C1 segment of cervical spinal cord (tissue), 14 donors: ENCODE measurements around the gene MAGED1.

Experiments used
- DNase-seq, 14 donors: peaks; one replicate each; lab custom pipeline; 2025; lab: John Stamatoyannopoulos, UW

MAGED1 gene, protein sequence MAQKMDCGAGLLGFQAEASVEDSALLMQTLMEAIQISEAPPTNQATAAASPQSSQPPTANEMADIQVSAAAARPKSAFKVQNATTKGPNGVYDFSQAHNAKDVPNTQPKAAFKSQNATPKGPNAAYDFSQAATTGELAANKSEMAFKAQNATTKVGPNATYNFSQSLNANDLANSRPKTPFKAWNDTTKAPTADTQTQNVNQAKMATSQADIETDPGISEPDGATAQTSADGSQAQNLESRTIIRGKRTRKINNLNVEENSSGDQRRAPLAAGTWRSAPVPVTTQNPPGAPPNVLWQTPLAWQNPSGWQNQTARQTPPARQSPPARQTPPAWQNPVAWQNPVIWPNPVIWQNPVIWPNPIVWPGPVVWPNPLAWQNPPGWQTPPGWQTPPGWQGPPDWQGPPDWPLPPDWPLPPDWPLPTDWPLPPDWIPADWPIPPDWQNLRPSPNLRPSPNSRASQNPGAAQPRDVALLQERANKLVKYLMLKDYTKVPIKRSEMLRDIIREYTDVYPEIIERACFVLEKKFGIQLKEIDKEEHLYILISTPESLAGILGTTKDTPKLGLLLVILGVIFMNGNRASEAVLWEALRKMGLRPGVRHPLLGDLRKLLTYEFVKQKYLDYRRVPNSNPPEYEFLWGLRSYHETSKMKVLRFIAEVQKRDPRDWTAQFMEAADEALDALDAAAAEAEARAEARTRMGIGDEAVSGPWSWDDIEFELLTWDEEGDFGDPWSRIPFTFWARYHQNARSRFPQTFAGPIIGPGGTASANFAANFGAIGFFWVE

DNA sequence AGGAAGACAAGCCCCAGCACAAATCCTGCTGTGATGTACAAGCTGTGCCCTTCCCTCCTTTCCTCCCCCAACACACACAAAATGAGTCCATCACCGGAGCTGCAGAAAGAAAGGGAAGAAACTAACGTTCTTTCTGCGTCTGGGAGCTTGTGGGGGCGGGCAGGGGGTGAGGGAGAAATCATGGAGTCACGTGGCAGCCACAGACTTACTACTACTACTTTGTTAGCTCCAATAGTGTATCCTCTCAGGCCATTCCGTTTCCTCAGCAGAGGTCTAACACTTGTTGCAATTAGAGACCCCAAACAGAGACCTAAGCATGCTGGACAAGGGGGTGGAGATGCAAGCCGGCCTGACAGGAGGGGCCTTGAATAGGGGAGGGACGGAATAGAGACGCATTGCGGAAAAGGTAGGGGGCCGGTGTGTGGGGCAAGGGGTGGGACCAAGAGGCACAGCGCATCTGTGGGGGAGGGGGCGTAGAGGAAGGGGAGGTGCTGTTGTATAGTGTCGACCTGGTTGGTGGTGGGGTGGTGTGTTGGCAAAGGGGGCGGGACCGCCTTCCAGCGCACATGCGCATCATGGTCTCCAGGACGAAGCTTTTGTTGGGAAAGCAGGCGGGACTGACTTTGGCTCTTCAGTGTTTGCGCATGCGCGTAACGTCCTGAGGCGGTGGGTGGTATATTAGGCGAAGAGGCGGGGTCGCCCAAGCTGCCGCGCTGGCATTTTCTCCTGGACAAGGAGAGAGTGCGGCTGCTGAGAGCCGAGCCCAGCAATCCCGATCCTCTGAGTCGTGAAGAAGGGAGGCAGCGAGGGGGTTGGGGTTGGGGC is at the start of gene MAGED1:
Gene MAGED1 (plus strand): TSS at position 703 of the 825 bp plus-strand sequence. CDS start 682 bp downstream, outside the sequence.
- peak in 13 of 14 donors; percentile 56 to 88 (median 76) for DNase-seq

DNA sequence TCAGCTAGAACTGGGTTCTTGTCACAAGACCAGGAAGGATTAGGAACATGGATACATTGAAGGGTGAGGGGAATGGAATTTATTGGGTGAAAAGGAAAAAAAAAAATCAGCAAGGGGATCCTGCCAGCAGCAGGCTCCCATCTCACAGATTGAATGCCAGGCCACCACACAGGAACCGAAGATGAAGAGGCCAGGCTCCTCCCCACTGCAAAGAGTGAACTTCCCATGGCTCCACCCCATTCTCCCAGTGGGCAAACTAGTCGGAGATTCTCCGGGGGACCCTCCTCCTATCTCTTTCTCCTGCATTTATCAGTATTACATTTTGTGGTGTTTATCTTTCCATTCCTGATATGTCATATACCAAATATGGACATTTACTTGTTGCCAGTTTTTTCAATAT is 46.0 kb upstream of the MAGED1 start:
- DNase-seq, result no peak

DNA sequence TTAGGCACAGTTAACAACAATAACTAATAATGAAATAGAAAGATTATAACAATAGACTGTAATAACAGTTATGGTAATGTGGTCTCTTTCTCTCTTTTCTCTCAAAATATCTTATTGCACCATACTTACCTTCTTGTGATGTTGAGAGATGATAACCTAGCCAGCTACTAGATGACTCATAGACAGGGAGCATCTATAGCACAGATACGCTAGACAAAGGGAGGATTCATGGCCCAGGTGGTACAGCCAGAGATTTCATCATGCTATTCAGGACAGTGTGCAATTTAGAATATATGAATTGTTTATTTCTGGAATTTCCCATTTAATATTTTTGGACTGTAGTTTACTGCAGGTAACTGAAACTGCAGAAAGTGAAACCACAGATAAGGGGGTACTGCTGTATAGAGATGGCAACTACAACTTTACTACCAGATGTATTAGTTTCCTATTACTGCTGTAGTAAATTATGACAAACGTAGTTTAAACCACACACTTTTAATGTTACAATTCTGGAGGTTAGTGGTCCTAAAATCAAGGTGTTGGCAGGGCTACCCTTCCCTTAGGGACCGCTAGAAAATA is 41.8 kb upstream of the MAGED1 start:
- no peak for DNase-seq

DNA sequence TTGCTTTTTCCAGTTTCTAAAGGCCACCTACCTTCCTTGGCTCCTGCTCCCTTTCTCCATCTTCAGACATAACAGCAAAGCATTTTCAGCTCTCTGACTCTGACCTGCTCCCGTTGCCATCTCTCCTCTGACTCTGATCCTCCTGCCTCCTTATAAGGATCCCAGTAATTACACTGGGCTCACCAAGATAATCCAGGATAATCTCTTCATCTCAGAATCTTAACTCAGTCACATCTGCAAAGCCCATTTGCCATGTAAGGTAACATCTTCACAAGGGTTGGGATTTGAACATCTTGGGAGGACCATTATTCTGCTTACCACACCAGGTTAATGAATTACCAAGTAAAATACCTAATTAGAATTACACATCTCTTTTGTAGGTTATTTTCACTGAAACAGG is 41.3 kb upstream of the MAGED1 start:
- no peak for DNase-seq

DNA sequence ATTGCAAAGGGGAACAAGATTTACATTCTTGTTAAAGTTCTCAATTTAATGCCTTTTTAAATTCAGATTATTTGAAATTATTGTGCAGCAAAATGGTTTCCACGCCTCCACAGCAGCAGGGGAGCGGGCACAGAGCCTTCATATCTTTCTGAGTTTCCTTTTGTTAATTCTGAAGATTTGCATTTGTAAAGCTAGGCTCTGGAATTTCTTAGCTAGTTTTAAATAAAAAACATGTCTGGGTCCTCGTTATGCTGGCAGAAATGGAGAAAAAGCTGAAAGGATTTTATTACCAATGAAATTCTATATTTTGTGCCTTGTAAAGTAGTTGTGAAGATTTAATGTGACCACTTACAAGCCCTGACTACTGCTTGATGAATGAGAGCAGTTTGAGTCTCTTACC is 40.8 kb upstream of the MAGED1 start:
- DNase-seq, result no peak

DNA sequence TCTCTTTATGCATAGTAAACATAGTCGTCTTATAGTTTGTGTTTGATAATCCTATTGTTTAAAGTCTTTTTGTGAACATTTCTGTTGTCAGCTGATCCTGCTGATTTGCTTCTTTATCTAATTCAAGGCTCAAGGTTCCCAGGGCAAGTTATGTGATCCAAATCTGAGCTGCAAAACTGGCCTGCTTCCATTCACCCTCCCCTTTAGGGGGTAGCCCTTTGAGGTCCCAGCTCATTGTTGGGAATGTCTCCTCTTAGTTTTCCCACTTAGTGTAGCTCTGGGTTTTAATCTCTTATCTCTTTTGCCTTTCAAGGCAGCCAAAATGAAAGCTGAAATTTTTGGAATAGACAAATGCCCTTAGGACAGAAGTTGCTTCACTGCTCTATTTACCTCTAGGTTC is 40.2 kb upstream of the MAGED1 start:
- no peak for DNase-seq

DNA sequence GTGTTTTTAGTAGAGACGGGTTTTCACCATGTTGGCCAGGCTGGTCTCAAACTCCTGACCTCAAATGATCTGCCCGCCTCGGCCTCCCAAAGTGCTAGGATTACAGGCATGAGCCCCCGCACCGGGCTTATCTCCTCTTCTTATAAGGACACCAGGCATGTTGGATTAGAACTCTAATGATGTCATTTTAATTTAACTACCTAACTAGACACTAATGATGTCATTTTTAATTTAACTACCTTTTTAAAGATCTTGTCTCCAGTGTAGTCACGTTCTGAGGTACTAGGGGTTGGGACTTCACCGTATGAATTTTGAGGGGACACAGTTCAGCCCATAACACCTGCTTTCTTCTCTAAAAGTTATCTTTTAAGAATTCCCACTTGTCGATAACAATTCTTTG is 37.7 kb upstream of the MAGED1 start:
- DNase-seq, result no peak

DNA sequence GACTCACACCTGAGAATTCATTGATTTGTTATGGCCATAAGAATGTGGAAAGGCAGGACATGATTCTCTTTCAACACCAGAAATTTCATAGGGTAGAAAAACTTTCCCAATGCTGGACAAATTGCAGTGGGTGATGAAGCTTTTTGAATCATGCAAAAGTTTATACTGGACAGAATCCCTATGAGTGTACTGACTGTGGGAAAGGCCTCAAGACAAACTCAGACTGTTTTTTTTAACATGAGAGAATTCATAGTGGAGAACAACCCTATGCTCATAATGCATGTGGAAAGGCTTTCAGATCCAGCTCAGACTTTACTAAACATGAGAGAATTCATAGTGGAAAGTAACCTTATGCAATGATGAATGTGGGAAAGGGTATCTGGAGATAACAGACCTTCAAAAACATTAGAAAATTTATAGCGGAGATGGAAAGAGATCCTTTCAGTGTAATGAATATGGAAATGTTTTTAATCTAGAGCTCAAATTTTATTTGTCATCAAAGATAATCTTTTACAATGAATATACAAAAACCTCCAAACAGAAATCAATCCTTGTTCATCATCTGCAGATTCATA is 36.2 kb upstream of the MAGED1 start:
- DNase-seq, result no peak

DNA sequence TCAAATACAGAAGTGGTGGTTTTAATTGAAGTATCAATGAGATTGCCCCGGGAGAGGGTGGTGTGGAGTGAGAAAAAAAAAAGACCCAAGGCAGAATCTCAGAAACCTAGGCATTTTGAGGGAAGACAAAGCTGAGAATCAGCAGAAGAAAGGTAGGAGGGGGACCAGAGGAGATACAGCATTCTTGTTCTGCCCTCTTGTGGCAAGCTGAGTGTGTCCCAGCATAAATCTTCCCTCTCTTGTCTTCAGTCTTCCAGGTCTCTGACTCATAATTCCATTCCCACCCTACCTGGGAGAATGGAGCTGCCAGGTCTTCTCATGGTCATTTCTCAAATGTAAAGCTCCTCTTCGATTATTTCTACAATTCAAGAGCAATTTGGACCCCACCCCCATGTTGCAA is 32.7 kb upstream of the MAGED1 start:
- peak in 2 of 14 donors; percentile 0 to 3 for DNase-seq

DNA sequence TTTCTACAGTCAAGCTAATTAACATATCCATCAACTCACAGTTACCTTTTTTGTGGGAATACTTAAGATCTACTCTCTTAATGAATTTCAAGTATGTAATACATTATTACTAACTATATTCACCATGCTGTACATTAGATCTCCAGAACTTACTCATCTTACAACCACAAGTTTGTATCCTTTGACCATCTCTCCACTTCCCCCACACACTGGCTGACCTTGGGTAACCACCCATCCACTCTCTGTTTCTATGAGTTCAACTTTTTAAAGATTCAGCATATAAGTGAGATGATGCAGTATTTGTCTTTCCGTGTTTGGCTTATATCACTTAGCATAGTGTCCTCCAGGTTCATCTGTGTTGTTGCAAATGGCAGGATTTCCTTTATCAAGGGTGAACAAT is 30.5 kb upstream of the MAGED1 start:
- DNase-seq, result no peak

DNA sequence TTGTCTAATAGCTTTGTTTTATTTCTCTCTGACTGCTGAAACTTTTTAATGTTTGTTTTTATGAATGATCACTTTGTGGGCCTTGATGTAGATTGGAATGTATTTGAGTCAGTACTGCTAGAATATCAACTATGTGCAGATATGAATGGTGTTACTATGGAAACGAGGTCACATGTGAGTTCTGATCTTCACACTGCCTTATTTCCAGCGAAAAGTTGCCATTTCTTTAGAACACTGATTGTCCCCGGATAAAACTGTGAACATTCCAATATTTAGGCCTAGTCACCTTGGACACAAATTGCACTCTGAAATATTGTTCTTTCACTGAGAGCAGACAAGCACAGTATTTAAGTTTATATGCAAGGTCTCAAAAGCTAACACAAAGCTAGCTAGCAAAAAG is 27.2 kb upstream of the MAGED1 start:
- no peak for DNase-seq

DNA sequence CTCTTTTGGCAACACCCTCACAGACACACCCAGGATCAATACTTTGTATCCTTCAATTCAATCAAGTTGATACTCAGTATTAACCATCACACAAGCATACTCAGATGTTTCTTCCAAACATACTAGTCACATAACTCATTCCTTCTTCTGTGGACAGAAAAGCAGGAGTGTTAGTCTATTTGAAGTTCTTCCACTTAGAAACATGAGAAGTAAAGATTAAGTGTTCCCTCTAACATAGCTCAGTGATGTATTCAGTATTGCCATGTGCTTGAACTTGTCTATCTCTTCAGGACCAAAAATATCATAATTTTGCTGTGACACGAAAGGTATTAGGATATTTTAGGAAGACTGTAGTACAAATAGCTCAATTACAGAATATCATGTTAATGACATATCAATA is 25.8 kb upstream of the MAGED1 start:
- no peak for DNase-seq

DNA sequence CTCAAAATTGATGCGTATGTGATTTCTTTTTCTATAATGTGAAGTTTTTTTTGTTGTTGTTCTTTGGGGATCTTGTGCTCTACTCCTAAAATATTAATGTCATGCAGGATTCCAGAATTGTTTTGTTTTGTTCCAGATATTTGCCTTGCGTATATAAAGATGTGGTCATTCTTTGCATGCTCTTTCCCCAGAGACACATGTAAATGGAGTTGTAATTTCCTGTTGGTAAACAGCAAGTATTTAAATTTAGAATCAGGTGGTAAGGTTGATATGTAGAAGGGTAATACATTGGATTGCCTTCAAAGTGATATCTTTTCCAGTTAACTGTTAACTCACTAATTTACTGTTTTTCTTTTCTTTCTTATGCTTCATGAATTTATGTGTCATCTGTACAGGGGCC is 23.1 kb upstream of the MAGED1 start:
- DNase-seq, result no peak

DNA sequence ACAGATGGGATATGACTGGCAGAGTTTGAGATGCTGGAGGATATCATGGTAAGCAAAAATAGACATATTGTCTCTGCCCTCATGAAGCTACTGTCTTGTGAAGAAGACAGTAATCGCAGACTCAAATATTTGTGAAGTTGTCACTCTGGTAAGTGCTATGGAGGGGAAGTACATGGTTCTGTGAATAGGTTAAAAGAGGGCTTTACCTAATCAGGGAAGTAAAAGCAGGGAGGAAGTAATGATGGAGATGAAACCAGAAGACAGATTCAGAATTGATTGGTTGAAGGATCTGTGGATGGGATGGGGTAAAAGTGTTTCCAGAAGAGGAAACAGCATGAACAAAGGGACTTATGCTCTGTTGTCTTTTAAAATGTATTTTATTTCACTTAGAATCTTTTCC is 19.3 kb upstream of the MAGED1 start:
- DNase-seq, result no peak

DNA sequence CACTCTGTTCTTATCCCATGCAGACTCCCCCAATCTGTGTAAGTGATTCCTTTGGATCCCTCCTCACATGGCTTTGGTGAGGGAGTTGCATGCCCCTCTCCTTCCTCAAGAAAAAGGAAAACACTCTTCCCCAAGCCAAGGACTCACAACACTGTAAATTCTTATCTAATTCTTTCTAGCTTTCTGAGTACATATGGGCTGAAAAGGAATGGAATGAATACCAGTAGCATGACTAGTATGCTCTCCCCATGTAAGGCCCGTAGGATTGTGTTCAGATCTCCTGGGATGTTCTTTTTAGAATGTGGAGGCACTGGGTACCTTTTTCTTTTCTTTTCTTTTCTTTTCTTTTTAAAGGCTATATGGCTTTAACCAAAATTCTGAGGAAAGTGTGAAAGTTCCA is 17.0 kb upstream of the MAGED1 start:
- no peak for DNase-seq

DNA sequence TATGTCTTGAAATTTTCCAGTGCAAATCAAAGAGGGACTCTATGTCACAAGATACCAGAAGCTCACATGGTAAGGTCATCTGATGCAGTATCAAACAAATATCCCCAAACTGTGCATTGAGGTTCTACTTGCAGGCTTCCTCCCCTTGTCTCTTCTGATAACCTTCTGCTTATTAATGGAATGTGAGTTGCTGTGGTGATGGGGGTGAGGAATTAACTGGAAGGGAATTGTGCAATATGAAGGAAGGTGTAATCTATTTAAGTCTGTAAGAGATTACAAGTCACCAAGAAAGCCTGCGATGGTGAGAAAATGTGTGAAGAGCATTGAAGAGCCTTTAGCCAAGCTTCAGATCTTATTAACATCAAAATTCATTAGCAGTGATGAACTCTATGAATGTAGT is 15.4 kb upstream of the MAGED1 start:
- no peak for DNase-seq

DNA sequence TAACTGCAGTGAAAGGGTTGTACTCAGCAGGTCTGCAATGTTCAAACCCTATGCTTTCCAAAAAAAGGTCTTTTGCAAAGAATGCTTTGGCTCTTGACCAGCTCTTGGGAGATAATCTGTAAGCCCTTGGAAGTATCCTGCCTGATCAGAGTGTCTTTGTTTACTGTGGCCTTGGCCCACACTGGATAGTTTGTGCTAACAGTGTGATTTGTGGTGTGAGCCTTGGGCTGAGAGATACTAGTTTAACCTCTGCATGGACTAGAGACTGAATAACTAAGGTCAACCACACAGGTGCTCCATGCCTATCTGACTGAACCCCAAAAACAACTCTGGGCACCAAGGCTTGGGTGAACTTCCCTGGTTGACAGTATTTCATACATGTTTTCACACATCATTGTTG is 3.6 kb upstream of the MAGED1 start:
- DNase-seq, result no peak

DNA sequence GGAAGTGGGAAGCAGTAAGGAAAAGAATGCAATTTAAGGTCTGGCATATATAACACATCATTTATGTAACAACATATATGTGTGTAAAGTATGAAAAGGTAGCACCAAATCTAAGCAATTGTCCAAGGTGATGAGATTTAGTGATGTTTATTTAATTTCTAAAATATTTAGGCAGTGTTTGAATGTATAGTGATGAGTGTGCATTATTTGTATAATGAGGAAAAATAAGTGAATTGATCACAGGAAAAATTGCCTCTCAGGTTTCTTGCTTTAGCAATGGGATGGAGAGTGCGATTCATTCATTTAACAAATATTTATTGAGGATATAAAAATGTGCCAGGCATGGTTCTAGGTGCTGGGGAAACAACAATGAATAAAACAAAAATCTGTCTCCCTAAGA is 2.2 kb upstream of the MAGED1 start:
- no peak for DNase-seq

DNA sequence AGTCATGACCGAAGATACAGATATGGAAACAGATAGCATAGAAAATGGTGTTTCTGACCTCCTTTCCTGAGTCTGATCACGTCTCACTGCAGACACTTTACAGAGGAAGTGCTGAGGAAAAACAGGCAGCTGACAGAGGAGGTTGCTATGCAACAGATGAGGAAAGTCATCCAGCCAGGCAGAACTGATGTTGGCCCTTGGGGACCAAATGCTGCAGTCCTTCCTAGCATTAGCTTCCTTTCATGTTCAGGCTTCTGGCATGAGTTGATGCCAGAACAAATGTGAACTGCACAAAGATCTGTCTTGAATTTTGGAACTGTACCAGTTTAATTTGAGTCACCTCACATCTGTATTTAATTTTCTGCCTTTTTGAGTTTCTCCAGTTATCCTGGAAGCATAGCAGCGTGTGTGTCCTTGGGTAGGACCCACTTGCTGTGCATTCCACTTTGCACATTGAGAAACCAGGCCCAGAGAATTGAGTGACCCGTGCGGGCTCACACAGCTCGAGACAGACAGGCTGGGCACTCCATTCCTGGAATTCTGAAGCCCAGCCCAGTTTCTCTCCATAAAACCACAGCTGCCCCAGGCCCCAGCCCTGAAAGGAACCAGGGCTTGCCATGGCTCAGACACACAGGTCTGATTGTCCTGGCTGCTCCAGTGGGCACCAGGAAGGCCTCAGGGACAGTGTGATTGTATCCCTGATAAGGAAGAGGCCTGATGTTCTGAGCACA is 1.4 kb upstream of the MAGED1 start:
- DNase-seq, result peak in 6 of 14 donors; percentile 9 to 38 (median 17)

DNA sequence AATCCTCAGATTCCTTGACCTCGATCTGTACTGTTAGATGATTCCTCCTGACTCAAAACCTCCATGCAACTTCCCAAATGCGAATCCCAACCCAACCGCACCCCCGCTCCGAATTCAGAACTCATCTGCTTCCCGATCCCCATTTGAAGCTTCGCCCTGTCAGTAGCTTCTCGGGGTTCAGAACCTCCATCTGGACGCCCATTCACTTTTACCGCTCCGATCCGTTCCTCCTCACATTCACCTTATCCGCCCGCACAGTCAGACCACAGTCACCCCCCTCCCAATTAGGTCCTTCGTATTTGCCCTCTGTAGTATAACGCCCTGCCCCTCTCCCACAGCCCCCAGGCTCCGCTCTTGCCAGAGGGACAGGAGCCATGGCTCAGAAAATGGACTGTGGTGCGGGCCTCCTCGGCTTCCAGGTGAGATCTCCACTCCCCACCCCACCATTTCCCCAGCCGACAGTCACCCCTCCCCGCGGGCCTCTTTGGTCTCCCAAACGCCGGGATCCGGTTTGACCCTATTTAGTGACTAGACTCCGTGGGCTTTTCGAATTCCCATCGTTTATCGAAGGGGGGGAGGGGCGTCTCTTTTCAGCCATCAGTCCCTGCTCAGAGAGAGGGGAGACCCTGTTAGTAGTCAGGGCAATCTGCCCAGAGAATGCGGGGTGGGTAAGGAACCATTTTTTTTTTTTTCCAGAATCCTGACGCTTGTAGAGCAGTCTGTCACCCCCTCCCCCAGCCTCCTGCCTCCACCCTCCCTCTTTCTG is 691 bp downstream of the MAGED1 start:
- DNase-seq, result peak in 8 of 14 donors; percentile 11 to 42 (median 28)
